Coronary artery (tissue), 2 donors: Measurements from ENCODE around the gene ASPRV1.
"Not testable (repeated sequence)": the region's sequence is repeated elsewhere in the genome, so short reads cannot be mapped to it uniquely, and the experiment has no call there.

Experiments
- DNase-seq: peaks from one replicate; pipeline ENCODE4 v3.0.0-alpha.2; 2017; ENCODE audit warnings: low spot score
- H3K27ac ChIP-seq, 2 donors: fragments of 200-600 bp; sonication (generic); one replicate each; pipeline ENCODE4 v1.5.1; 2016 to 2019
- H3K4me3 ChIP-seq: fragments of 200-600 bp; sonication (generic); 2 replicates; pipeline ENCODE4 v1.5.1; 2016; ENCODE audit warnings: mild to moderate bottlenecking, moderate library complexity
- TF ChIP-seq, protein P1 (sequence below): fragments of 200-600 bp; sonication (generic); IDR thresholded peaks from one replicate; pipeline ENCODE4 v1.5.1; 2019; ENCODE audit warnings: antibody characterized with exemption

Gene ASPRV1

DNA sequence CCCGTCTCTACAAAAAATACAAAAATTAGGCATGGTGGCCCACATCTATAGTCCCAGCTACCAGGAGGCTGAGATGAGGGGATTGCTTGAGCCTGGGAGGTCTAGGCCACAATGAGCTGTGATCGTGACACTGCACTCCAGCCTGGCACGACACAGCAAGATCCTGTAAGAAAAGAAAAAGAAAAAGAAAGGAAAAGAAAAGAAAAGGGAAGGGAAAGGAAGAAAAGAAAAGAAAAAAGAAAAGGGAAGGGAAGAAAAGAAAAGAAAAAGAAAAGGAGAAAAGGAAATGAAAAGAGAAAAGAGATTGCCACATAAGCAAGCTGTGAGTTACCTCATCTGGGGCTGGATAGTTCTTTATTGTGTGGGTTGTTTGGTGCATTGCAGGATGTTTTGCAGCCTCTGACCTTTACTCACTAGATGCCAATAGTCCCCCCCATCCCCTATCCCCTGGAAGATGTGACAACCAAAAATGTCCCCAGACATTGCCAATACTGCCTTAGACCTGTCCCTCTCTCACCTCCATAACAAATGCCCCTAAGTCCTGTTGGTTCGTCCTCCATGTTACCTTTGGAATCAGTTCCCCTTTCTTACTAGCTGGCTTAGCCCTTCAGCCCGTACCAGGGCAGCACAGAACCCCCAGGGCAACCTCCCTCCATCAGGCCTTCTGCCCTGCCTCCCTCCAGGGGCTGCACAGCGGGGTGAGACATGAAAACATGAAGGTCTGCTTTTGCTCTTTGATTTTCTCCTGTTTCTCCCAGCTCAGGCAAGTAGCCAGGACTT is 8.9 kb downstream of the ASPRV1 start:
- no peak for DNase-seq
- H3K4me3 ChIP-seq = no peak overlapping the region
- TF ChIP-seq, protein P1, sequence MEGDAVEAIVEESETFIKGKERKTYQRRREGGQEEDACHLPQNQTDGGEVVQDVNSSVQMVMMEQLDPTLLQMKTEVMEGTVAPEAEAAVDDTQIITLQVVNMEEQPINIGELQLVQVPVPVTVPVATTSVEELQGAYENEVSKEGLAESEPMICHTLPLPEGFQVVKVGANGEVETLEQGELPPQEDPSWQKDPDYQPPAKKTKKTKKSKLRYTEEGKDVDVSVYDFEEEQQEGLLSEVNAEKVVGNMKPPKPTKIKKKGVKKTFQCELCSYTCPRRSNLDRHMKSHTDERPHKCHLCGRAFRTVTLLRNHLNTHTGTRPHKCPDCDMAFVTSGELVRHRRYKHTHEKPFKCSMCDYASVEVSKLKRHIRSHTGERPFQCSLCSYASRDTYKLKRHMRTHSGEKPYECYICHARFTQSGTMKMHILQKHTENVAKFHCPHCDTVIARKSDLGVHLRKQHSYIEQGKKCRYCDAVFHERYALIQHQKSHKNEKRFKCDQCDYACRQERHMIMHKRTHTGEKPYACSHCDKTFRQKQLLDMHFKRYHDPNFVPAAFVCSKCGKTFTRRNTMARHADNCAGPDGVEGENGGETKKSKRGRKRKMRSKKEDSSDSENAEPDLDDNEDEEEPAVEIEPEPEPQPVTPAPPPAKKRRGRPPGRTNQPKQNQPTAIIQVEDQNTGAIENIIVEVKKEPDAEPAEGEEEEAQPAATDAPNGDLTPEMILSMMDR = no peak
- H3K27ac ChIP-seq = no peak overlapping the region

DNA sequence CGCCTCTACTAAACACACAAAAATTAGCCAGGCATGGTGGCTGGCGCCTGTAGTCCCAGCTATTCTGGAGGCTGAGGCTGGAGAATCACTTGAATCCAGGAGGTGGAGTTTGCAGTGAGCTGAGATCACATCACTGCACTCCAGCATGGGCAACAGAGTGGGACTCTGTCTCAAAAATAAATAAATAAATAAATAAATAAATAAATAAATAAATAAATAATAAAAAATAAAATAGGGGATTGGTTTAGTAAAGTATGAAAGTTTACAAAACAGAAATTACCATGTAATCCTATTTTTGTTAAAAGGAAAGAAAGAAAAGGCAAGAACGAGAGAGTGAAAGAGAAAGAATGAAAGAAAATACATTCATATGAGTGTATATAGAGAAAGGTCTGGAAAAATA is 10.8 kb downstream of the ASPRV1 start:
- DNase-seq, H3K4me3 ChIP-seq, H3K27ac ChIP-seq: not testable (repeated sequence)

DNA sequence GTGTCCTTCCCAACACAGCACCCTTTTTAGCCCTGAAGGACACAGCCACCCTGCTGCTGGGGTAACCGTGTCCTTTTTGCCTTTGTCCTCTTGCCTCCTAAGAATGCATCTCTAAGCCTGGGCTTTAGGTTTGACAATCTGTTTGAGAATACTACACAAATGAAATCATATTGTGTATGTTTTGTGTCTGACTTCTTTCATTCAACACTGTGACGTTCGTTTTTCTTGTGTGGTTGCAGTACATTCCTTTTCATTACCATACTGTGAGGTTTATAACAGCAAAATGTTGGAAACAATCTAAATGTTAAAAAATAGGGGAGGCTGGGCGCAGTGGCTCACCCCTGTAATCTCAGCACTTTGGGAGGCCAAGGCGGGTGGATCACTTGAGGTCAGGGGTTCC is 11.2 kb downstream of the ASPRV1 start:
- no peak overlapping the region for H3K4me3 ChIP-seq
- TF ChIP-seq, protein P1 = no peak
- H3K27ac ChIP-seq = no peak overlapping the region
- DNase-seq = no peak

DNA sequence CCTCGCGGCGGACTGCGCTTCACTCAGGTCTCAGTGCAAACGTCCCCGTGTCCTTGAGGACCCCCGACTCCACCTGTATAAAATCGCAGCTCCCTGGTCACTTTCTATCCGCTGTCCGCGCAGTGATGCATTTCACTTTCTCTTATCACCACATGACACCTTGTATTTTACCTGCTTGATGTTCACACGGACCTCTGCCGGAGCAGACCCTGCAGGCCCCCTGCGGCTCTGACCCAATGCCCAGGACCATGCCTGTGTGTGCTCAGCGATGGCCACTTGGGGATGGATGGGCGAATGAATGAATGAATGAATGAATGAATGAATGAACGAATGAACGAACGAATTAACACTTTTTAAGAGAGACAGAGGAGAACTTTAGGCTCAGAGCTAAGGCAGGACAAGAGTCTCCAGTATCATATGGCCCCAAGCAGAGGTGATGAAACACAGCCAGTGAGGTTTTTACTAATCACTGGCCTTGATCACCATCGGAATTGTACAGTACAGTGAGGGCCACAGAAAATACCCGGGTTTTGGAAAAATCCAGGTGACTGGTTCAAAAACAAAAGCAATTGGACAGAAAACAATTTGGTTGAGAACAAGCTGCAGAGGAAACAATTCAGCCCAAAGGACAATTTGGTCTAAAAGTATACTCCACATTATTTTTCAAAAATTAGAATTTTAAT is 12.3 kb downstream of the ASPRV1 start:
- Histone ChIP-seq H3K27ac (no peak overlapping the region), H3K4me3 (no peak overlapping the region)
- DNase-seq = no peak
- TF ChIP-seq, protein P1 = no peak

DNA sequence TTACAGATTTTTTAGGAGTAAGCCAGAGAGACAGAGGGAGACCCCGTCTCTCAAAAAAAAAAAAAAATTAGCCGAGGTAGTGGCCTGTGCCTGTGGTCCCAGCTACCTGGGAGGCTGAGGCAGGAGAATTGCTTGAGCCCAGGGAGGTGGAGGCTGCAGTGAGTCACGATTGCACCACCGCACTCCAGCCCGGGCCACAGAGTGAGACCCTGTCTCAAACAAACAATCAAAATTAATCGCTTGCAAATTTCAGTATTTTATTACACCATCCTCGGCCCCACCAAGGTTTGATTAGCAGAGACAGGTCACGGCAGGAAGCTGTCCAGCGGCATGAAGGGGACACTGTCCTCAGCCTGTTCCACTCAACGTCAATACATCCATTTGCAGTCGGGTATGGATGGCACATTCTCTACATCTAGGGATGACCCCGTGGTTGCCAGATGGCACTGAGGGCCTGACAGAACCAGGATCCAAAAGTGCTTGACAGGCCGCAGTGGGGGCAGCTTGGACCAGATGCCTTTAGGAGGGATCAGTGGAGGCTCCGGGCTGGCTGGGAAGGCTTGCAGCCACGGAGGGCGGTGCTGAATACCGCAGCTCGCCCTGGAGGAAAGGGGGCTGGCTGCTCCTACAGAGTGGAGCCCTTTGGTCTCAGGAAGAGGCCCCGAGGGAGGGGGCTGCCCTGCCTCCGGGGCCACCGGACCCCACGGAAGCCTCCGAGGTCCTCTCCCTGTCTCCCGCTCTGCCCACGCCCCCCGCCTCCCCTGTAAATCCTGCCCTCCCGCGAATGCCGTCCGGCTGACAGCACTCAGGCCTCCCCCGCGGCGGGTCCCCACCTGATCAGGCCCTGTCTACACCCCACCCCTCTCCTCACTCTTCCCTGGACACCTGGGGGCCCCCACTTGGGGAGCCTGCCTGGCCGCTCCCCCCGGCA is 13.1 kb downstream of the ASPRV1 start:
- DNase-seq = no peak
- Histone ChIP-seq H3K27ac (no peak overlapping the region), H3K4me3 (no peak overlapping the region)
- TF ChIP-seq, protein P1 = no peak

DNA sequence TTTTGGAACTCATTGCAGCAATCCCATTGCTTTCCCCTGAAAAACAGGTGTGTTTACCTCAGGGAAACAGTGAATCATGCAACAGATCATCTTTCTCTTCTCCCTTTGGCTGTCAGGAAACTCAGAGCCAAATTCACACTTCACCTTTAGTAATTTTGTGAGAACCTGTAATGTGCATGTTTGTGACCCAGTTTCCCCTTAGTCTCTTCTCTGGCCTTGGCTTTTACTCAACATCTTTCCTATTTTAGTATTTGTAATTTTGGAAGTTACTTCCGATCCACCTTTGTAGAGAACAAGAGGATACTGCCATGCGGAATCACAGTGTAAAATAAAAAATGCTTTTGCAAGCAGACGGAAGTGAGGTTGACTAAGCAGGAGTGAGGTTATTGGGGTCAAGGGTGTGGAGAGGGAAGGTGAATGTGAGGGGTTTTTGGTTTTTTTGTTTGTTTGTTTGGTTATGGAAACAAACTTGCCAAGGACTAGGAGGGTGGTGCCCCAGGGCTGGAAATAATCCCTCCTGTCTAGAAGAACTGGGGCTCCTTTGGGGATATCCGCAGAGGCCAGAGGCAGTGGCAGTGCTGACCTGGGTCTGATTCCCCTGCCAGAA is 14.0 kb downstream of the ASPRV1 start:
- DNase-seq = no peak
- Histone ChIP-seq H3K27ac (no peak overlapping the region), H3K4me3 (no peak overlapping the region)
- TF ChIP-seq, protein P1 = no peak
